WTC11 (cell line): Measurements from ENCODE around the gene RNF19B.

Experiments
- ZNF281 ChIP-seq: sonication (generic); formaldehyde crosslinking; IDR thresholded peaks from 2 replicates; pipeline ENCODE4 v1.8.0; 2023; ENCODE audit warnings: mild to moderate bottlenecking, missing genetic modification reagents
- TF ChIP-seq, protein P1 (sequence below): fragments of 200-600 bp; IDR thresholded peaks from 2 replicates; pipeline ENCODE4 v1.8.0; 2022; ENCODE audit warnings: antibody characterized with exemption

GRCh38 chr1:32960342-32960741 is 4.3 kb downstream of the RNF19B start:
- TF ChIP-seq, protein P1, sequence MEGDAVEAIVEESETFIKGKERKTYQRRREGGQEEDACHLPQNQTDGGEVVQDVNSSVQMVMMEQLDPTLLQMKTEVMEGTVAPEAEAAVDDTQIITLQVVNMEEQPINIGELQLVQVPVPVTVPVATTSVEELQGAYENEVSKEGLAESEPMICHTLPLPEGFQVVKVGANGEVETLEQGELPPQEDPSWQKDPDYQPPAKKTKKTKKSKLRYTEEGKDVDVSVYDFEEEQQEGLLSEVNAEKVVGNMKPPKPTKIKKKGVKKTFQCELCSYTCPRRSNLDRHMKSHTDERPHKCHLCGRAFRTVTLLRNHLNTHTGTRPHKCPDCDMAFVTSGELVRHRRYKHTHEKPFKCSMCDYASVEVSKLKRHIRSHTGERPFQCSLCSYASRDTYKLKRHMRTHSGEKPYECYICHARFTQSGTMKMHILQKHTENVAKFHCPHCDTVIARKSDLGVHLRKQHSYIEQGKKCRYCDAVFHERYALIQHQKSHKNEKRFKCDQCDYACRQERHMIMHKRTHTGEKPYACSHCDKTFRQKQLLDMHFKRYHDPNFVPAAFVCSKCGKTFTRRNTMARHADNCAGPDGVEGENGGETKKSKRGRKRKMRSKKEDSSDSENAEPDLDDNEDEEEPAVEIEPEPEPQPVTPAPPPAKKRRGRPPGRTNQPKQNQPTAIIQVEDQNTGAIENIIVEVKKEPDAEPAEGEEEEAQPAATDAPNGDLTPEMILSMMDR: no peak
- TF ChIP-seq ZNF281 (CRISPR knock-in tag): no peak
